ENCODE data around the gene PARP11.
A peak's percentile ranks its signal among the peaks of the same experiment; 100 is the strongest.

Gene PARP11

GRCh38 chr12:3803865-3804472 lies 69.2 kb downstream of the PARP11 start:
- Histone ChIP-seq H3K27me3 (replicated peaks) (no peaks in the 10 kb centered on the region), H3K27ac (no peak overlapping the region), H3K4me3 (ENCODE audit: low read depth, low read length) (no peak overlapping the region), H3K36me3 (replicated peaks) (no peaks in the 10 kb centered on the region)
- in situ Hi-C loops (cut with HindIII; ENCODE audit: low pct_ligation_motif_present, low sequenced_read_pairs), result loop anchor here (25.0 kb wide), 1 partner anchor 492 kb away; no protein-coding TSS in a partner anchor
- peak; percentile 65 for DNase-seq
- TF ChIP-seq CTCF (IDR thresholded peaks at IDR 0.05; ENCODE audit: low read depth, low read length, missing control alignments), result peak; percentile 96

- H3K4me3 ChIP-seq (ENCODE audit: low read depth, low read length), result no peak overlapping the region
- in situ Hi-C loops (cut with HindIII; ENCODE audit: low pct_ligation_motif_present, low sequenced_read_pairs), result loop anchor here (25.0 kb wide), 1 partner anchor 490 kb away; no protein-coding TSS in a partner anchor
- no peaks in the 10 kb centered on the region for H3K27me3 ChIP-seq (replicated peaks)
- H3K36me3 ChIP-seq (replicated peaks), result no peaks in the 10 kb centered on the region
- H3K27ac ChIP-seq, result no peak overlapping the region
- no peak for DNase-seq
- no peak for TF ChIP-seq CTCF (IDR thresholded peaks at IDR 0.05; ENCODE audit: low read depth, low read length, missing control alignments)
Measured at GRCh38 chr12:3802721-3803120, 70.5 kb downstream of the PARP11 start.

GRCh38 chr12:3797531-3798048 lies 75.6 kb downstream of the PARP11 start:
- peak; percentile 38 for TF ChIP-seq CTCF (IDR thresholded peaks at IDR 0.05; ENCODE audit: low read depth, low read length, missing control alignments)
- in situ Hi-C loops (cut with HindIII; ENCODE audit: low pct_ligation_motif_present, low sequenced_read_pairs), result no loop called here
- Histone ChIP-seq H3K36me3 (replicated peaks) (no peaks in the 10 kb centered on the region), H3K27ac (no peak overlapping the region), H3K4me3 (ENCODE audit: low read depth, low read length) (no peak overlapping the region), H3K27me3 (replicated peaks) (no peaks in the 10 kb centered on the region)
- DNase-seq, result no peak

GRCh38 chr12:3795492-3796133 lies 77.6 kb downstream of the PARP11 start:
- Histone ChIP-seq H3K27ac (no peak overlapping the region), H3K27me3 (replicated peaks) (no peaks in the 10 kb centered on the region), H3K4me3 (ENCODE audit: low read depth, low read length) (no peak overlapping the region), H3K36me3 (replicated peaks) (no peaks in the 10 kb centered on the region)
- in situ Hi-C loops (cut with HindIII; ENCODE audit: low pct_ligation_motif_present, low sequenced_read_pairs), result no loop called here
- TF ChIP-seq CTCF (IDR thresholded peaks at IDR 0.05; ENCODE audit: low read depth, low read length, missing control alignments), result no peak
- DNase-seq, result no peak

GRCh38 chr12:3795066-3795465 lies 78.1 kb downstream of the PARP11 start:
- no peaks in the 10 kb centered on the region for H3K36me3 ChIP-seq (replicated peaks)
- no peak for TF ChIP-seq CTCF (IDR thresholded peaks at IDR 0.05; ENCODE audit: low read depth, low read length, missing control alignments)
- in situ Hi-C loops (cut with HindIII; ENCODE audit: low pct_ligation_motif_present, low sequenced_read_pairs), result no loop called here
- no peak for DNase-seq
- H3K27ac ChIP-seq, result no peak overlapping the region
- no peaks in the 10 kb centered on the region for H3K27me3 ChIP-seq (replicated peaks)
- H3K4me3 ChIP-seq (ENCODE audit: low read depth, low read length), result no peak overlapping the region

All from brain microvascular endothelial cell (primary cell).